SK-N-SH treated with all-trans-retinoic acid at 6 μM for 48 hours (cell line): ENCODE data around the gene FAM43B.
A peak's percentile ranks its signal among the peaks of the same experiment; 100 is the strongest.

Experiments
- ATAC-seq: fragments of 200-7000 bp; cut with Tn5 transposase; 3 replicates; pipeline ENCODE4 v1.9.1; 2020; ENCODE audit warnings: mild to moderate bottlenecking, moderate library complexity
- BACH2 ChIP-seq: fragments of 250-450 bp; sonication (Bioruptor Pico); IDR thresholded peaks from 2 replicates; pipeline ENCODE4 v1.9.0; 2021; ENCODE audit warnings: mild to moderate bottlenecking, borderline replicate concordance
- CREB5 ChIP-seq: fragments of 250-450 bp; sonication (Bioruptor Pico); IDR thresholded peaks from 2 replicates; pipeline ENCODE4 v1.5.1; 2020; ENCODE audit warnings: low read depth, mild to moderate bottlenecking, moderate library complexity
- CSDC2 ChIP-seq: fragments of 250-450 bp; sonication (Bioruptor Pico); IDR thresholded peaks from 2 replicates; pipeline ENCODE4 v1.5.0; 2020; ENCODE audit warnings: mild to moderate bottlenecking, moderate library complexity
- ESRRG ChIP-seq: fragments of 250-450 bp; sonication (Bioruptor Pico); IDR thresholded peaks from 2 replicates; pipeline ENCODE4 v1.6.1; 2021; ENCODE audit warnings: mild to moderate bottlenecking
- GLIS3 ChIP-seq: fragments of 250-450 bp; sonication (Bioruptor Pico); IDR thresholded peaks from 2 replicates; pipeline ENCODE4 v1.5.0; 2020; ENCODE audit warnings: mild to moderate bottlenecking, moderate library complexity
- ISL1 ChIP-seq: fragments of 250-450 bp; sonication (Bioruptor Pico); IDR thresholded peaks from 2 replicates; pipeline ENCODE4 v2.1.2; 2022; ENCODE audit warnings: mild to moderate bottlenecking, moderate library complexity
- OSR1 ChIP-seq: fragments of 250-450 bp; sonication (Bioruptor Pico); IDR thresholded peaks from 2 replicates; pipeline ENCODE4 v1.8.0; 2022; ENCODE audit warnings: moderate library complexity, mild to moderate bottlenecking, inconsistent platforms
- PPARA ChIP-seq: fragments of 250-450 bp; sonication (Bioruptor Pico); IDR thresholded peaks from 2 replicates; pipeline ENCODE4 v1.5.0; 2020; ENCODE audit warnings: mild to moderate bottlenecking, borderline replicate concordance
- RARB ChIP-seq: fragments of 250-450 bp; sonication (Bioruptor Pico); IDR thresholded peaks from 2 replicates; pipeline ENCODE4 v1.8.0; 2021; ENCODE audit warnings: mild to moderate bottlenecking, moderate library complexity
- SNAI2 ChIP-seq: fragments of 250-450 bp; sonication (Bioruptor Pico); IDR thresholded peaks from 2 replicates; pipeline ENCODE4 v1.5.0; 2020; ENCODE audit warnings: mild to moderate bottlenecking, moderate library complexity
- TCF4 ChIP-seq: fragments of 250-450 bp; sonication (Bioruptor Pico); IDR thresholded peaks from 2 replicates; pipeline ENCODE4 v1.8.0; 2021; ENCODE audit warnings: mild to moderate bottlenecking, moderate library complexity, borderline replicate concordance
- TOX ChIP-seq: fragments of 250-450 bp; sonication (Bioruptor Pico); IDR thresholded peaks from 2 replicates; pipeline ENCODE4 v1.8.0; 2021; ENCODE audit warnings: mild to moderate bottlenecking, moderate library complexity, borderline replicate concordance
- ZC3H10 ChIP-seq: fragments of 250-450 bp; sonication (Bioruptor Pico); IDR thresholded peaks from 2 replicates; pipeline ENCODE4 v1.5.1; 2021; ENCODE audit warnings: mild to moderate bottlenecking, moderate library complexity
- ZFP3 ChIP-seq: fragments of 250-450 bp; sonication (Bioruptor Pico); IDR thresholded peaks from 2 replicates; pipeline ENCODE4 v1.5.0; 2020; ENCODE audit warnings: mild to moderate bottlenecking, moderate library complexity
- ZFP30 ChIP-seq: fragments of 450-650 bp; formaldehyde crosslinking; IDR thresholded peaks from 2 replicates; pipeline ENCODE4 v1.5.0; 2022; ENCODE audit warnings: mild to moderate bottlenecking, moderate library complexity
- ZNF565 ChIP-seq: fragments of 450-650 bp; formaldehyde crosslinking; conservative IDR thresholded peaks from 2 replicates; pipeline ENCODE4 v1.5.0; 2020; ENCODE audit warnings: low read depth, mild to moderate bottlenecking, moderate library complexity
- ZNF70 ChIP-seq: fragments of 450-650 bp; formaldehyde crosslinking; IDR thresholded peaks from 2 replicates; pipeline ENCODE4 v1.5.0; 2020; ENCODE audit warnings: mild to moderate bottlenecking, moderate library complexity
- TF ChIP-seq, protein P1 (sequence below): fragments of 250-450 bp; sonication (Bioruptor Pico); IDR thresholded peaks from 2 replicates; pipeline ENCODE4 v1.8.0; 2020; ENCODE audit warnings: mild to moderate bottlenecking, moderate library complexity, borderline replicate concordance
- TF ChIP-seq, protein P2 (sequence below): fragments of 250-450 bp; sonication (Bioruptor Pico); IDR thresholded peaks from 2 replicates; pipeline ENCODE4 v1.5.0; 2020; ENCODE audit warnings: mild to moderate bottlenecking, moderate library complexity
- TF ChIP-seq, protein P3 (sequence below): fragments of 250-450 bp; sonication (Bioruptor Pico); IDR thresholded peaks from 2 replicates; pipeline ENCODE4 v1.5.1; 2021; ENCODE audit warnings: mild to moderate bottlenecking, moderate library complexity

Gene FAM43B

DNA sequence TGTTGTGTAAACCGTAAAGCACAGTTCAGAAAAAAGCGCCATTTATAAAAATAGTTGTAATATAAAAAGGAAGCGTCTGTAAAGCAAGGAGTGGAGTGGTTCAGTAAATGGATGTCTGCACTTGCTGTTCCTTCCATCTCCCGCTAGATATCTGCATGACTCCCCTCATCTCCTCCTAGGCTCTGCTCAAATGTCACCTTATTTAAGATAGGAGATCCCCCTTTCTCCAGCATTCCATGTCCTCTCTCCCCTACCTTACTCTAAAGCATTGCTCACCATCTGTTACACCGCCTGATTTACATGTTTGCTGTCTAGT is 45.2 kb upstream of the FAM43B start:
- ATAC-seq = peak; percentile 45

DNA sequence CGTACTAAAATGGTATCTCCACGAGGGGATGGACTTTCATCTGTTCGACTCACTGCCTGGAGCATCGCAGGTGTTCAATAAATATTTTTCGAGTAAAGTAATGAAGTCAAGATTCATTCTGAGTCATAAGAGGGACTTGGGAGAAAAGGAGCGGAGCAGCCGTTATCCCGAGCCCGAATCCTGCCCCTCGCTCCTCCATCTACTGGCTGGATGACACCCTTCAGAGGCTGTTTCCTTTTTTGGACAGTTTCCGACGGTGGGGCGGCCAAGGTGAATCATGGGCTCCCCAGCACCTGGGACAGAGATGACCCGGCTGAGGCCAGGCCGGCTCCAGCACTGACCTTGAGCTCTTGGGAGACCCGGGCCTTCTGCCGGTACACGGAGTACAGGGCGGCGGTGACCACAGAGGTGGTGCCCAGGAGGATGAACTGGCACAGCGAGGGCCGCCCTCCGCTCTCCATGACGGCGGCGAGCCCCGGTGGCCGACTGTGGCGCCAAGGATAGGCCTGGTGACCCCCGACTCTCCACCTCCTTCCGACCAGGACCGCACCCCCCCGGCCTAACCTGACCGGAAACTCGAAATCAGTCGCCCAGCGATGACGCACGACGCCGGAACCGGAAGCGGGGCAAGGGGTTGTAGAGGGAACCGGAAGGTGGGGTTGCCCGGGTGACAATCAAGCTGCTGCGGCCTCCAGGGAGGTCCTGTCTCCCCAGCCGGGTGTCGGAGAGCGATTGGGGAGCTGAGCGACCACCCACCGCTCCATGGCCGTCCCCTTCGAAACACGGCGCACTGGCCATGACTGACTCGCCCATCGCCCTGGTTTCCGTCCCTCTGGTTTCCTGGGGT is 44.6 kb upstream of the FAM43B start, which contains the start of gene MUL1:
Gene MUL1 (minus strand): TSS at position 588 of the 847 bp plus-strand sequence. CDS start 127 bp downstream, at position 461.
- TF ChIP-seq, protein P1, sequence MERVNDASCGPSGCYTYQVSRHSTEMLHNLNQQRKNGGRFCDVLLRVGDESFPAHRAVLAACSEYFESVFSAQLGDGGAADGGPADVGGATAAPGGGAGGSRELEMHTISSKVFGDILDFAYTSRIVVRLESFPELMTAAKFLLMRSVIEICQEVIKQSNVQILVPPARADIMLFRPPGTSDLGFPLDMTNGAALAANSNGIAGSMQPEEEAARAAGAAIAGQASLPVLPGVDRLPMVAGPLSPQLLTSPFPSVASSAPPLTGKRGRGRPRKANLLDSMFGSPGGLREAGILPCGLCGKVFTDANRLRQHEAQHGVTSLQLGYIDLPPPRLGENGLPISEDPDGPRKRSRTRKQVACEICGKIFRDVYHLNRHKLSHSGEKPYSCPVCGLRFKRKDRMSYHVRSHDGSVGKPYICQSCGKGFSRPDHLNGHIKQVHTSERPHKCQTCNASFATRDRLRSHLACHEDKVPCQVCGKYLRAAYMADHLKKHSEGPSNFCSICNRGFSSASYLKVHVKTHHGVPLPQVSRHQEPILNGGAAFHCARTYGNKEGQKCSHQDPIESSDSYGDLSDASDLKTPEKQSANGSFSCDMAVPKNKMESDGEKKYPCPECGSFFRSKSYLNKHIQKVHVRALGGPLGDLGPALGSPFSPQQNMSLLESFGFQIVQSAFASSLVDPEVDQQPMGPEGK (CRISPR knock-in tag) = peak; percentile 81; the same call in 1 of the 2 replicates
- TF ChIP-seq SNAI2 (CRISPR knock-in tag) = no peak

More for the DNA sequence above, 45.2 kb upstream of the FAM43B start:
- TF ChIP-seq, protein P1 (CRISPR knock-in tag) = no peak

GRCh38 chr1:20508411-20508771 is 44.0 kb upstream of the FAM43B start:
- TF ChIP-seq ZNF70 (CRISPR knock-in tag) (no peak), ISL1 (CRISPR knock-in tag) (no peak), GLIS3 (CRISPR knock-in tag) (no peak), ZFP3 (CRISPR knock-in tag) (0 out of 2 replicates have a peak, but pooled peaks have one; percentile 43)
- TF ChIP-seq, all 23 proteins: peak for 1
- no peak for ATAC-seq

More for the DNA sequence above, 44.6 kb upstream of the FAM43B start, which contains the start of gene MUL1:
- peak; percentile 96 for ATAC-seq

GRCh38 chr1:20511518-20512428 is 40.6 kb upstream of the FAM43B start:
- no peak for ATAC-seq
- no peak for TF ChIP-seq RARB (CRISPR knock-in tag)
- TF ChIP-seq, protein P2, sequence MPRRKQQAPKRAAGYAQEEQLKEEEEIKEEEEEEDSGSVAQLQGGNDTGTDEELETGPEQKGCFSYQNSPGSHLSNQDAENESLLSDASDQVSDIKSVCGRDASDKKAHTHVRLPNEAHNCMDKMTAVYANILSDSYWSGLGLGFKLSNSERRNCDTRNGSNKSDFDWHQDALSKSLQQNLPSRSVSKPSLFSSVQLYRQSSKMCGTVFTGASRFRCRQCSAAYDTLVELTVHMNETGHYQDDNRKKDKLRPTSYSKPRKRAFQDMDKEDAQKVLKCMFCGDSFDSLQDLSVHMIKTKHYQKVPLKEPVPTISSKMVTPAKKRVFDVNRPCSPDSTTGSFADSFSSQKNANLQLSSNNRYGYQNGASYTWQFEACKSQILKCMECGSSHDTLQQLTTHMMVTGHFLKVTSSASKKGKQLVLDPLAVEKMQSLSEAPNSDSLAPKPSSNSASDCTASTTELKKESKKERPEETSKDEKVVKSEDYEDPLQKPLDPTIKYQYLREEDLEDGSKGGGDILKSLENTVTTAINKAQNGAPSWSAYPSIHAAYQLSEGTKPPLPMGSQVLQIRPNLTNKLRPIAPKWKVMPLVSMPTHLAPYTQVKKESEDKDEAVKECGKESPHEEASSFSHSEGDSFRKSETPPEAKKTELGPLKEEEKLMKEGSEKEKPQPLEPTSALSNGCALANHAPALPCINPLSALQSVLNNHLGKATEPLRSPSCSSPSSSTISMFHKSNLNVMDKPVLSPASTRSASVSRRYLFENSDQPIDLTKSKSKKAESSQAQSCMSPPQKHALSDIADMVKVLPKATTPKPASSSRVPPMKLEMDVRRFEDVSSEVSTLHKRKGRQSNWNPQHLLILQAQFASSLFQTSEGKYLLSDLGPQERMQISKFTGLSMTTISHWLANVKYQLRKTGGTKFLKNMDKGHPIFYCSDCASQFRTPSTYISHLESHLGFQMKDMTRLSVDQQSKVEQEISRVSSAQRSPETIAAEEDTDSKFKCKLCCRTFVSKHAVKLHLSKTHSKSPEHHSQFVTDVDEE (CRISPR knock-in tag) = no peak
- no peak for TF ChIP-seq CSDC2 (CRISPR knock-in tag)
- TF ChIP-seq CREB5 (CRISPR knock-in tag) = no peak
- no peak for TF ChIP-seq SNAI2 (CRISPR knock-in tag)
- TF ChIP-seq ZNF70 (CRISPR knock-in tag) = no peak
- TF ChIP-seq ISL1 (CRISPR knock-in tag) = no peak
- TF ChIP-seq, protein P3, sequence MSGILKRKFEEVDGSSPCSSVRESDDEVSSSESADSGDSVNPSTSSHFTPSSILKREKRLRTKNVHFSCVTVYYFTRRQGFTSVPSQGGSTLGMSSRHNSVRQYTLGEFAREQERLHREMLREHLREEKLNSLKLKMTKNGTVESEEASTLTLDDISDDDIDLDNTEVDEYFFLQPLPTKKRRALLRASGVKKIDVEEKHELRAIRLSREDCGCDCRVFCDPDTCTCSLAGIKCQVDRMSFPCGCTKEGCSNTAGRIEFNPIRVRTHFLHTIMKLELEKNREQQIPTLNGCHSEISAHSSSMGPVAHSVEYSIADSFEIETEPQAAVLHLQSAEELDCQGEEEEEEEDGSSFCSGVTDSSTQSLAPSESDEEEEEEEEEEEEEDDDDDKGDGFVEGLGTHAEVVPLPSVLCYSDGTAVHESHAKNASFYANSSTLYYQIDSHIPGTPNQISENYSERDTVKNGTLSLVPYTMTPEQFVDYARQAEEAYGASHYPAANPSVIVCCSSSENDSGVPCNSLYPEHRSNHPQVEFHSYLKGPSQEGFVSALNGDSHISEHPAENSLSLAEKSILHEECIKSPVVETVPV (CRISPR knock-in tag) = no peak
- TF ChIP-seq, protein P1 (CRISPR knock-in tag) = no peak
- no peak for TF ChIP-seq ESRRG
- TF ChIP-seq TCF4 (CRISPR knock-in tag) = no peak
- TF ChIP-seq PPARA (CRISPR knock-in tag) = no peak
- TF ChIP-seq BACH2 = no peak
- TF ChIP-seq TOX (CRISPR knock-in tag) = no peak
- TF ChIP-seq OSR1 (CRISPR knock-in tag) = no peak
- no peak for TF ChIP-seq ZFP30 (CRISPR knock-in tag)
- no peak for TF ChIP-seq ZC3H10 (CRISPR knock-in tag)
- TF ChIP-seq ZNF565 (CRISPR knock-in tag) = no peak
